NOMO-1 treated with DMSO at 0.1 percent for 48 hours (cell line): Measurements from ENCODE around the gene SERPIND1.
"Not testable (repeated sequence)": the region's sequence is repeated elsewhere in the genome, so short reads cannot be mapped to it uniquely, and the experiment has no call there.

Source experiments
- DNase-seq: peaks from one replicate; lab custom pipeline; 2025; ENCODE audit not compliant: unreplicated experiment; lab: John Stamatoyannopoulos, UW

Gene SERPIND1

GRCh38 chr22:20773793-20774212 is at the start of gene SERPIND1:
TSS of gene SERPIND1 (plus strand) at chr22:20774113. CDS start at chr22:20779313, 5,200 bp downstream.
- DNase-seq: no peak

- DNase-seq: no peak
These were observed 49.0 kb upstream of the SERPIND1 start for GRCh38 chr22:20724676-20725454.

- no peak for DNase-seq
These were observed 47.8 kb upstream of the SERPIND1 start for GRCh38 chr22:20725987-20726558.

GRCh38 chr22:20727118-20728015 is 46.5 kb upstream of the SERPIND1 start:
- no peak for DNase-seq

- DNase-seq: no peak
These were observed 45.3 kb upstream of the SERPIND1 start for GRCh38 chr22:20728523-20729190.

- DNase-seq: no peak
These were observed 44.7 kb upstream of the SERPIND1 start for GRCh38 chr22:20729194-20729593.

- not testable (repeated sequence) for DNase-seq
These were observed 41.5 kb upstream of the SERPIND1 start for GRCh38 chr22:20732431-20732830.

GRCh38 chr22:20735356-20736162 is 38.4 kb upstream of the SERPIND1 start:
- not testable (repeated sequence) for DNase-seq

- not testable (repeated sequence) for DNase-seq
These were observed 37.0 kb upstream of the SERPIND1 start for GRCh38 chr22:20736891-20737290.

- DNase-seq: peak; percentile 49
These were observed 35.4 kb upstream of the SERPIND1 start for GRCh38 chr22:20738394-20739089.

GRCh38 chr22:20740222-20740951 is 33.5 kb upstream of the SERPIND1 start:
- DNase-seq: no peak

- no peak for DNase-seq
These were observed 32.8 kb upstream of the SERPIND1 start for GRCh38 chr22:20741008-20741633.

- peak; percentile 14 for DNase-seq
These were observed 32.0 kb upstream of the SERPIND1 start for GRCh38 chr22:20741634-20742581.

- DNase-seq: no peak
These were observed 31.1 kb upstream of the SERPIND1 start for GRCh38 chr22:20742764-20743163.

- DNase-seq: no peak
These were observed 29.5 kb upstream of the SERPIND1 start for GRCh38 chr22:20744456-20744855.

GRCh38 chr22:20745119-20745518 is 28.8 kb upstream of the SERPIND1 start:
- DNase-seq: no peak

- DNase-seq: no peak
These were observed 27.3 kb upstream of the SERPIND1 start for GRCh38 chr22:20746431-20747189.
